Measurements from ENCODE around the gene NQO1.

DNA sequence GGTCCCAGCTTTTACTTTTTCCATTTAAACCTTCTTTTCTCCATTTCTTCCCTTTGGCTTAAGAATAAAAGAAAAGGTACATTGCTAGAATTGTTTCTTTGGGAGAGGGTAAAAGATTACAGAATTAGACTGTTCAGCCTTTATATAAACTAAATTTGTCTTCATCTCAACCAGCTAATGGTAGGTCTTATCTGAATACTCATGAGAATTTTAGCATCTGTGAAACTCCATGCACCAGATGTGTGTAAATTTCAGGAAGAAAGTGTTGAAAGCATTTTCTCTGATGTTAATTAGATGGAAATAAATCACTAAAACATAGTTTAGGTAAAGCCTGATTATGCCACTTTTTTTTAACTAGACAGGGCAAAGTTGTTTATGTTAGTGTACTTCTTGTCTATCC, 24.9 kb downstream of the NQO1 start:
- TF ChIP-seq ZNF274 (IDR thresholded peaks at IDR 0.05; ENCODE audit: low read length) = no peak
- no peak for TF ChIP-seq ZNF274 (tag by site-specific recombination; IDR thresholded peaks at IDR 0.05; ENCODE audit: borderline replicate concordance)
- no peak for TF ChIP-seq ZNF707 (tag by site-specific recombination; IDR thresholded peaks at IDR 0.05)
- no peak for TF ChIP-seq ZNF366 (tag by site-specific recombination; conservative IDR thresholded peaks at IDR 0.05)
- no peak for TF ChIP-seq ZNF561 (tag by site-specific recombination; IDR thresholded peaks at IDR 0.05; ENCODE audit: borderline replicate concordance)
- TF ChIP-seq, protein P1, sequence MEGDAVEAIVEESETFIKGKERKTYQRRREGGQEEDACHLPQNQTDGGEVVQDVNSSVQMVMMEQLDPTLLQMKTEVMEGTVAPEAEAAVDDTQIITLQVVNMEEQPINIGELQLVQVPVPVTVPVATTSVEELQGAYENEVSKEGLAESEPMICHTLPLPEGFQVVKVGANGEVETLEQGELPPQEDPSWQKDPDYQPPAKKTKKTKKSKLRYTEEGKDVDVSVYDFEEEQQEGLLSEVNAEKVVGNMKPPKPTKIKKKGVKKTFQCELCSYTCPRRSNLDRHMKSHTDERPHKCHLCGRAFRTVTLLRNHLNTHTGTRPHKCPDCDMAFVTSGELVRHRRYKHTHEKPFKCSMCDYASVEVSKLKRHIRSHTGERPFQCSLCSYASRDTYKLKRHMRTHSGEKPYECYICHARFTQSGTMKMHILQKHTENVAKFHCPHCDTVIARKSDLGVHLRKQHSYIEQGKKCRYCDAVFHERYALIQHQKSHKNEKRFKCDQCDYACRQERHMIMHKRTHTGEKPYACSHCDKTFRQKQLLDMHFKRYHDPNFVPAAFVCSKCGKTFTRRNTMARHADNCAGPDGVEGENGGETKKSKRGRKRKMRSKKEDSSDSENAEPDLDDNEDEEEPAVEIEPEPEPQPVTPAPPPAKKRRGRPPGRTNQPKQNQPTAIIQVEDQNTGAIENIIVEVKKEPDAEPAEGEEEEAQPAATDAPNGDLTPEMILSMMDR (tag by site-specific recombination; IDR thresholded peaks at IDR 0.05) = no peak
- no peak for TF ChIP-seq ZNF2 (tag by site-specific recombination; IDR thresholded peaks at IDR 0.05)
- TF ChIP-seq OSR2 (tag by site-specific recombination; IDR thresholded peaks at IDR 0.05) = no peak
- TF ChIP-seq ZNF660 (tag by site-specific recombination; IDR thresholded peaks at IDR 0.05) = no peak
- no peak for TF ChIP-seq KLF17 (tag by site-specific recombination; IDR thresholded peaks at IDR 0.05)
- no peak for TF ChIP-seq ZNF132 (tag by site-specific recombination; IDR thresholded peaks at IDR 0.05; ENCODE audit: borderline replicate concordance)
- TF ChIP-seq GLIS2 (tag by site-specific recombination; IDR thresholded peaks at IDR 0.05) = no peak
- no peak for TF ChIP-seq ZNF239 (tag by site-specific recombination; IDR thresholded peaks at IDR 0.05)
- TF ChIP-seq RBAK (tag by site-specific recombination; IDR thresholded peaks at IDR 0.05) = no peak

All from HEK293 (cell line).